CD4-positive, CD25-positive, alpha-beta regulatory T cell (primary cell): Measurements from ENCODE around the gene TRAK1. TPM values are rescaled to one million over a fixed set of nuclear protein-coding genes. Genes with fewer than 3 reads are reported as not detected.
"Not testable (repeated sequence)": the region's sequence is repeated elsewhere in the genome, so short reads cannot be mapped to it uniquely, and the experiment has no call there.

Experiments
- ATAC-seq, 2 donors: fragments of 150-1000 bp; cut with Tn5 transposase; one replicate each; pipeline ENCODE4 v1.10.0; 2021; ENCODE audit warnings: low read depth in 2 of 2, moderate number of reproducible peaks in 2 of 2, moderate library complexity in 1 of 2
- DNase-seq, 3 donors: peaks; one replicate each; pipeline versions ENCODE4 v3.0.0 to v3.0.0-alpha.2; 2012 to 2022; ENCODE audit warnings: mixed read lengths in 1 of 3
- H3K27ac ChIP-seq: one replicate; pipeline ENCODE4 v1.7.0; 2013; ENCODE audit warnings: mild to moderate bottlenecking, low read length; ENCODE audit not compliant: insufficient read depth, poor library complexity, severe bottlenecking
- H3K27me3 ChIP-seq: one replicate; pipeline ENCODE4 v1.7.0; 2013; ENCODE audit warnings: low read length; ENCODE audit not compliant: control insufficient read depth, insufficient read depth
- H3K36me3 ChIP-seq: one replicate; pipeline ENCODE4 v1.7.0; 2013; ENCODE audit warnings: mild to moderate bottlenecking, low read length, moderate library complexity; ENCODE audit not compliant: control insufficient read depth, insufficient read depth
- H3K4me1 ChIP-seq: 2 replicates; pipeline ENCODE4 v1.7.0; 2013; ENCODE audit warnings: mild to moderate bottlenecking, low read length; ENCODE audit not compliant: insufficient read depth, control insufficient read depth, poor library complexity, severe bottlenecking
- H3K4me3 ChIP-seq: one replicate; pipeline ENCODE4 v1.7.0; 2013; ENCODE audit warnings: low read depth, mild to moderate bottlenecking, low read length, moderate library complexity
- H3K9me3 ChIP-seq, 2 experiments: 1 replicate in 1 of 2; 2 replicates in 1 of 2; pipeline ENCODE4 v1.7.0; 2013; ENCODE audit warnings: low read length in 2 of 2, mild to moderate bottlenecking in 1 of 2, moderate library complexity in 1 of 2; ENCODE audit not compliant: control insufficient read depth in 2 of 2
- H3K27ac Mint-ChIP-seq, 3 donors: one replicate each; pipeline ENCODE4 v1.8.0; 2020 to 2022; ENCODE audit warnings: mild to moderate bottlenecking in 3 of 3, mixed read lengths in 3 of 3, moderate library complexity in 2 of 3
- H3K27me3 Mint-ChIP-seq: one replicate; pipeline ENCODE4 v1.8.0; 2022; ENCODE audit warnings: mild to moderate bottlenecking, mixed read lengths
- H3K36me3 Mint-ChIP-seq: one replicate; pipeline ENCODE4 v1.8.0; 2020; ENCODE audit warnings: mixed read lengths
- H3K4me1 Mint-ChIP-seq, 4 donors: one replicate each; pipeline ENCODE4 v1.8.0; 2020 to 2022; ENCODE audit warnings: mixed read lengths in 4 of 4, mild to moderate bottlenecking in 1 of 4
- H3K4me3 Mint-ChIP-seq, 4 donors: one replicate each; pipeline ENCODE4 v1.8.0; 2020 to 2022; ENCODE audit warnings: mild to moderate bottlenecking in 4 of 4, mixed read lengths in 4 of 4, moderate library complexity in 3 of 4
- H3K9me3 Mint-ChIP-seq, 7 donors: one replicate each; pipeline ENCODE4 v1.8.0; 2020 to 2022; ENCODE audit warnings: mixed read lengths in 7 of 7, mild to moderate bottlenecking in 3 of 7, moderate library complexity in 2 of 7
- polyA plus RNA-seq, 4 donors: library from polyadenylated mRNA; unstranded; fragments of 300-500 nt; fragmentation: Illumina TruSeq; gene quantifications; one replicate each; pipeline ENCODE4 v1.2.3, GENCODE V29; 2021
- total RNA-seq: library from RNA; stranded (reverse); gene quantifications from one replicate; pipeline ENCODE4 v1.2.3, GENCODE V29; 2022

The TRAK1 gene, protein sequence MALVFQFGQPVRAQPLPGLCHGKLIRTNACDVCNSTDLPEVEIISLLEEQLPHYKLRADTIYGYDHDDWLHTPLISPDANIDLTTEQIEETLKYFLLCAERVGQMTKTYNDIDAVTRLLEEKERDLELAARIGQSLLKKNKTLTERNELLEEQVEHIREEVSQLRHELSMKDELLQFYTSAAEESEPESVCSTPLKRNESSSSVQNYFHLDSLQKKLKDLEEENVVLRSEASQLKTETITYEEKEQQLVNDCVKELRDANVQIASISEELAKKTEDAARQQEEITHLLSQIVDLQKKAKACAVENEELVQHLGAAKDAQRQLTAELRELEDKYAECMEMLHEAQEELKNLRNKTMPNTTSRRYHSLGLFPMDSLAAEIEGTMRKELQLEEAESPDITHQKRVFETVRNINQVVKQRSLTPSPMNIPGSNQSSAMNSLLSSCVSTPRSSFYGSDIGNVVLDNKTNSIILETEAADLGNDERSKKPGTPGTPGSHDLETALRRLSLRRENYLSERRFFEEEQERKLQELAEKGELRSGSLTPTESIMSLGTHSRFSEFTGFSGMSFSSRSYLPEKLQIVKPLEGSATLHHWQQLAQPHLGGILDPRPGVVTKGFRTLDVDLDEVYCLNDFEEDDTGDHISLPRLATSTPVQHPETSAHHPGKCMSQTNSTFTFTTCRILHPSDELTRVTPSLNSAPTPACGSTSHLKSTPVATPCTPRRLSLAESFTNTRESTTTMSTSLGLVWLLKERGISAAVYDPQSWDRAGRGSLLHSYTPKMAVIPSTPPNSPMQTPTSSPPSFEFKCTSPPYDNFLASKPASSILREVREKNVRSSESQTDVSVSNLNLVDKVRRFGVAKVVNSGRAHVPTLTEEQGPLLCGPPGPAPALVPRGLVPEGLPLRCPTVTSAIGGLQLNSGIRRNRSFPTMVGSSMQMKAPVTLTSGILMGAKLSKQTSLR
- total RNA-seq = 23.3 TPM
- 1 to 10 TPM; 2.6 to 3.9 (median 3.1) TPM for polyA plus RNA-seq

- no peak for ATAC-seq
- Mint-ChIP-seq H3K4me3 (no peak within 1 kb of the TSS), H3K4me1 (peaks cover 7 to 21% (median 18%) of the 10 kb centered on the region in 4 donors), H3K27ac (peak within 1 kb of the TSS in 2 of 3 donors; percentile 72 to 81), H3K36me3 (peaks cover 32% of the 10 kb centered on the region), H3K9me3 (peaks cover 0 to 1% (median 0%) of the 10 kb centered on the region in 7 donors), H3K27me3 (no peaks in the 10 kb centered on the region)
- H3K4me1 ChIP-seq = no peaks in the 10 kb centered on the region
- H3K9me3 ChIP-seq = no peaks in the 10 kb centered on the region
- peaks cover 15% of the 10 kb centered on the region for H3K36me3 ChIP-seq
- H3K27ac ChIP-seq = no peak within 1 kb of the TSS
- H3K27me3 ChIP-seq = no peaks in the 10 kb centered on the region
- no peak within 1 kb of the TSS for H3K4me3 ChIP-seq
- DNase-seq = no peak
Measured at GRCh38 chr3:42090973-42091731, at the start of gene TRAK1. Gene TRAK1, plus strand, starts transcription at chr3:42091357. Its CDS starts 113 bp downstream, at chr3:42091470.

DNA sequence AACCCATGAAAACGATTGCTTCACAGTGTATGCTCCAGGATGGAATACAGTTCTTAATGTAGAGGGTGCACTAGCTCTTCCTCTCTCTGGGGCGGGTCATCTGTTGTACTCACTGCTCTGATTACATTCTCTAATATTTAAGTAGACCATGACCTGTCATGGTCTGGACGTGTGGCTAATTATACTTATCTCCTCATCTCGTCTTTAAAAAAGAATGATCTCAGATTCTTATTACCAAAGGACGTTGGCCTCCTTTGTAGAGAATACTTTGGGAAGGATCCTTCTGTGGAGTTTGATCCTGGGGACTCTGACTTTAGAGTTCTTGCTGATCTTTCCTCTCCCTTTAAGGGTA lies 48.4 kb upstream of the TRAK1 start:
- Mint-ChIP-seq H3K27ac (no peak overlapping the region), H3K27me3 (no peaks in the 10 kb centered on the region), H3K4me3 (no peak overlapping the region), H3K9me3 (no peaks in the 10 kb centered on the region), H3K36me3 (no peaks in the 10 kb centered on the region), H3K4me1 (peaks cover 7 to 26% (median 18%) of the 10 kb centered on the region in 4 donors)
- H3K4me1 ChIP-seq = no peaks in the 10 kb centered on the region
- H3K27me3 ChIP-seq = no peaks in the 10 kb centered on the region
- H3K4me3 ChIP-seq = no peak overlapping the region
- H3K36me3 ChIP-seq = no peaks in the 10 kb centered on the region
- H3K27ac ChIP-seq = no peak overlapping the region
- DNase-seq (no peak), ATAC-seq (no peak)
- no peaks in the 10 kb centered on the region for H3K9me3 ChIP-seq

DNA sequence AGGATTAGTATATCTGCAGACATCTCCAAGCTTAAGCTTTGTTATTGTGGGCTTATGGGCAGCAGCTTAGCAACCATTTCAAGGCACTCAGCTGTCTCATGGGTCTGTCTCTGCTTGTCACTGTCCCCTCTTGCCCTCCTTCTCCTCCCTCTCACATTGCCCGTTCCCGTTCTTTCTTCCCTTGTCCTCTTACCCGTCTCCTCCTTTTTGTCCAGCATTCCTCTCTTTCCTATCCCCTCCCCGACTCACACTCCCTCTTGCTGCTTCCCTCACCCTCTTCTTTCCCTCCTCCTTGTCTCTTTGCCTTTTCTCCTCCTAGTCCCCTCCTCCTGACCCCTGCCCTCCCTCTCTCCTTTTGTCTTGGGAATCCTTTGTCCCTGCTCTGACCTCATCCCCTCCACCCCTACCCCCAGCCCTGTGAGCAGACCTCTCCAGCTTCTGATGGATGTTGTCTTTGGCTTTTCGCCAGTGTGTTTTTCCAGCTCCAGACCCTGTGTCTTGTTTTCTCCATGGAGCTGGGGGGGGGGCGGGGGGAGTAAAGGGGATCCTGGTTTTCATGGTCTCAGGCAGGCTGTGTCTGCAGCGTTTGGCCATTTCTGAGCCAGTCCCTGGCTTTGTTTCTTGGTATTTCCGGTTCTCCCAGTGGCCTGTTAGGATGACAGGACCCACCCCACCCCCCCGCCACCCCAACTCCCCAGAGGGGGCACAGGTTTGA lies 47.9 kb upstream of the TRAK1 start:
- Mint-ChIP-seq H3K27ac (peak overlapping the region in 1 of 3 donors; percentile 33), H3K4me1 (peaks cover 7 to 29% (median 23%) of the 10 kb centered on the region in 4 donors), H3K27me3 (no peaks in the 10 kb centered on the region), H3K9me3 (no peaks in the 10 kb centered on the region), H3K36me3 (no peaks in the 10 kb centered on the region), H3K4me3 (no peak overlapping the region)
- peaks cover under 1% of the 10 kb centered on the region for H3K4me1 ChIP-seq
- DNase-seq = no peak
- H3K27me3 ChIP-seq = no peaks in the 10 kb centered on the region
- no peak overlapping the region for H3K4me3 ChIP-seq
- no peak for ATAC-seq
- no peaks in the 10 kb centered on the region for H3K36me3 ChIP-seq
- no peaks in the 10 kb centered on the region for H3K9me3 ChIP-seq
- no peak overlapping the region for H3K27ac ChIP-seq

DNA sequence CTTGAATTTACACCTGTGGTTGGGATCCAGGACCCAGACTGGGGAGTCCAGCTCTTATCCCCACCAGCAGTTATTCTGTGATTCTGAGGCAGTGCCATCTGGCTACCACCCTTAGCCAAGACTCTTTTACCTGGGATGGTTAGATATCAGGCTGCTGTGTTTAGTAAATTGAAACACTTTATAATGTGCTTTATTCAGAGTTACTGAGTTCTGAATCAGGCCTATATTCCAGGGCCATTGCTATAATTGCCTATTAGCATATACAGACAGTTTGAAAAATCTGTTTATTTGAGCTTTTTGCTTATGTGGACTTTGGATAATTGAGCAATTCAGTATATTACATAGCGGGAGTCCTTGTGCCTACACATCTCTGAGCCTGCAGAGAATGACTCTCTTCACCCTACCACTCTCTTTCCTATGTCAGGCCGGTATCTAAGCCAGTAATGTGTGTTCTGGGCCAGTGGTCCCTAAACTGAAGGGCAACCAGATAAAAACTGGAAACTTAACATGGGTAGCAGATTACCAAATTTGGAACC lies 45.4 kb upstream of the TRAK1 start:
- no peak overlapping the region for H3K27ac Mint-ChIP-seq
- H3K27me3 Mint-ChIP-seq = no peaks in the 10 kb centered on the region
- H3K4me3 Mint-ChIP-seq = no peak overlapping the region

GRCh38 chr3:42048526-42048925 lies 42.6 kb upstream of the TRAK1 start:
- ATAC-seq = peak in 1 of 2 donors; percentile 28
- H3K4me1 Mint-ChIP-seq = peaks cover 15 to 36% (median 31%) of the 10 kb centered on the region in 4 donors
- not testable (repeated sequence) for H3K36me3 Mint-ChIP-seq, H3K27ac Mint-ChIP-seq, H3K27ac ChIP-seq, H3K4me3 ChIP-seq, H3K27me3 ChIP-seq, H3K4me1 ChIP-seq, H3K9me3 Mint-ChIP-seq, H3K27me3 Mint-ChIP-seq, H3K36me3 ChIP-seq, H3K9me3 ChIP-seq
- H3K4me3 Mint-ChIP-seq = peak overlapping the region in 1 of 4 donors; percentile 54
- peak in 1 of 3 donors; percentile 16 for DNase-seq

More for the DNA sequence above, 45.4 kb upstream of the TRAK1 start:
- H3K9me3 Mint-ChIP-seq = no peaks in the 10 kb centered on the region
- H3K4me3 ChIP-seq = no peak overlapping the region
- H3K4me1 ChIP-seq = peaks cover 3% of the 10 kb centered on the region
- no peak overlapping the region for H3K27ac ChIP-seq
- H3K9me3 ChIP-seq = no peaks in the 10 kb centered on the region
- H3K36me3 Mint-ChIP-seq = no peaks in the 10 kb centered on the region
- no peaks in the 10 kb centered on the region for H3K27me3 ChIP-seq
- DNase-seq = no peak
- no peak for ATAC-seq
- H3K4me1 Mint-ChIP-seq = peaks cover 15 to 40% (median 31%) of the 10 kb centered on the region in 4 donors
- no peaks in the 10 kb centered on the region for H3K36me3 ChIP-seq

DNA sequence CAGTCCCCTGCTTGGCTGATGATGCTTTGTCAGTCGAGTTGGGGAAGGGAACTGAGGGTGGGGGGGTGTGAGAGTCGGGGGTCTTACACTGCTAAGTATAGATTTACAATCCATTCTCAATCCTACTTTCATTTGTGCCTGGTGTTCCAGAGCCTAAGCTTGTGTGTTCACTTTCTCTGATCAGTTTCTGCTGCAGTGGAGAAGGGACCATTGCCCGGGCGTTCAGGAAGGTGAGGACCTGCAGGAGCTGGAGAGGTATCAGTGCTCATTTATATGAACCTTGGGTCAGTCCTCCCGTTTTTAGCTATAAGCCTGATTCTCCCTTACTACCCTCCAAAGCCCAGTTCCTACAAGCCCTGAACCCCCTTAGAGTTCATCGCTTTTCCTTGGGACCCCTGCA lies 41.0 kb upstream of the TRAK1 start:
- H3K27me3 Mint-ChIP-seq = no peaks in the 10 kb centered on the region

More for the DNA sequence above, 41.0 kb upstream of the TRAK1 start:
- no peak overlapping the region for H3K4me3 Mint-ChIP-seq
- no peak for ATAC-seq
- no peaks in the 10 kb centered on the region for H3K9me3 ChIP-seq
- H3K27ac Mint-ChIP-seq = peak overlapping the region in 1 of 3 donors; percentile 18
- peaks cover 3% of the 10 kb centered on the region for H3K4me1 ChIP-seq
- no peak for DNase-seq
- no peaks in the 10 kb centered on the region for H3K36me3 ChIP-seq
- peaks cover 0 to 3% (median 0%) of the 10 kb centered on the region in 7 donors for H3K9me3 Mint-ChIP-seq
- H3K27ac ChIP-seq = no peak overlapping the region
- no peak overlapping the region for H3K4me3 ChIP-seq
- peaks cover 15 to 38% (median 31%) of the 10 kb centered on the region in 4 donors for H3K4me1 Mint-ChIP-seq
- no peaks in the 10 kb centered on the region for H3K27me3 ChIP-seq
- no peaks in the 10 kb centered on the region for H3K36me3 Mint-ChIP-seq
